Keratinocyte (primary cell): ENCODE results near the gene PLXDC2. TPM values are rescaled to one million over a fixed set of nuclear protein-coding genes. Genes with fewer than 3 reads are reported as not detected.

Experiments
- DNase-seq: peaks from one replicate; pipeline ENCODE4 v3.0.0-alpha.2; 2011; ENCODE audit warnings: low read depth, missing footprints, low spot score
- FAIRE-seq: peaks from 2 replicates; lab custom pipeline; 2011; peaks lifted over from hg19 to GRCh38; lab: Jason Lieb, UNC
- H2AFZ ChIP-seq: 2 replicates; pipeline ENCODE4 v1.6.0; 2012; ENCODE audit warnings: low read length, control low read depth, inconsistent platforms; ENCODE audit not compliant: control insufficient read depth
- H3K27ac ChIP-seq: 2 replicates; pipeline ENCODE4 v1.5.1; 2011; ENCODE audit warnings: low read length; ENCODE audit not compliant: control insufficient read depth, insufficient read depth
- H3K27me3 ChIP-seq: 3 replicates; pipeline ENCODE4 v1.6.0; 2011; ENCODE audit warnings: low read length; ENCODE audit not compliant: control insufficient read depth, insufficient read depth; ENCODE audit errors: extremely low read depth
- H3K36me3 ChIP-seq, 2 experiments: 2 replicates in 1 of 2; 3 replicates in 1 of 2; pipeline ENCODE4 v1.5.1; 2011; ENCODE audit warnings: low read length in 2 of 2, mild to moderate bottlenecking in 1 of 2; ENCODE audit not compliant: control insufficient read depth in 2 of 2, insufficient read depth in 2 of 2; ENCODE audit errors: extremely low read depth in 1 of 2
- H3K4me1 ChIP-seq: 3 replicates; pipeline ENCODE4 v1.5.1; 2011; ENCODE audit warnings: low read length; ENCODE audit not compliant: control insufficient read depth, insufficient read depth; ENCODE audit errors: extremely low read depth
- H3K4me2 ChIP-seq: 3 replicates; pipeline ENCODE4 v1.6.0; 2011; ENCODE audit warnings: low read depth, low read length; ENCODE audit not compliant: control insufficient read depth, insufficient read depth; ENCODE audit errors: extremely low read depth
- H3K4me3 ChIP-seq, 3 experiments: fragments of 200-600 bp in 1 of 3; sonication (generic) in 1 of 3; 2 replicates in 2 of 3; 3 replicates in 1 of 3; pipeline ENCODE4 v1.5.1; 2011 to 2016; ENCODE audit warnings: low read length in 3 of 3, mild to moderate bottlenecking in 3 of 3, control low read depth in 2 of 3, inconsistent platforms in 1 of 3, low read depth in 1 of 3, mixed read lengths in 1 of 3, mixed run types in 1 of 3, moderate library complexity in 1 of 3; ENCODE audit not compliant: control insufficient read depth in 2 of 3, insufficient read depth in 2 of 3; ENCODE audit errors: extremely low read depth in 1 of 3
- H3K79me2 ChIP-seq: 2 replicates; pipeline ENCODE4 v1.6.0; 2012; ENCODE audit warnings: low read length; ENCODE audit not compliant: control insufficient read depth, insufficient read depth
- H3K9ac ChIP-seq: 3 replicates; pipeline ENCODE4 v1.6.0; 2011; ENCODE audit warnings: low read length; ENCODE audit not compliant: control insufficient read depth, insufficient read depth; ENCODE audit errors: extremely low read depth
- H3K9me1 ChIP-seq: 3 replicates; pipeline ENCODE4 v1.6.0; 2011; ENCODE audit warnings: low read length; ENCODE audit not compliant: control insufficient read depth, insufficient read depth; ENCODE audit errors: extremely low read depth
- H3K9me3 ChIP-seq: 2 replicates; pipeline ENCODE4 v1.5.1; 2012; ENCODE audit warnings: low read depth, low read length; ENCODE audit not compliant: control insufficient read depth
- H4K20me1 ChIP-seq: 3 replicates; pipeline ENCODE4 v1.6.0; 2011; ENCODE audit warnings: low read length; ENCODE audit not compliant: control insufficient read depth, insufficient read depth; ENCODE audit errors: extremely low read depth
- EZH2 ChIP-seq: IDR thresholded peaks from one replicate; pipeline ENCODE4 v1.6.1; 2012; ENCODE audit warnings: inconsistent platforms, mild to moderate bottlenecking, low read length, moderate library complexity
- dilution Hi-C: fragments of 300-500 bp; cut with MboI; formaldehyde crosslinking; loops from one replicate; pipeline ENCODE4 v1.7.0; 2020; ENCODE audit warnings: low sequenced_read_pairs; ENCODE audit not compliant: extremely low pct_ligation_motif_present
- polyA plus RNA-seq, 5 experiments: library from polyadenylated mRNA; depleted of rRNA in 3 of 5; stranded (reverse) in 3 of 5; stranded (forward) in 1 of 5; unstranded in 1 of 5; fragments of >200 nt; gene quantifications; 1 replicate in 1 of 5; 2 replicates in 3 of 5; 3 replicates in 1 of 5; pipeline versions ENCODE4 v1.2.1 to v1.2.3, GENCODE V29; 2011 to 2012; ENCODE audit warnings: missing spikeins in 2 of 5, low read depth in 1 of 5, low replicate concordance in 1 of 5
- TF ChIP-seq, protein P1 (sequence below), 3 experiments: IDR thresholded peaks in 1 of 3; conservative IDR thresholded peaks in 1 of 3; optimal IDR thresholded peaks in 1 of 3; 2 replicates in 2 of 3; 3 replicates in 1 of 3; pipeline versions ENCODE3 to v1.5.1; 2011; ENCODE audit warnings: low read length in 3 of 3, mild to moderate bottlenecking in 3 of 3, moderate library complexity in 2 of 3, control low read depth in 1 of 3, inconsistent platforms in 1 of 3; ENCODE audit not compliant: insufficient read depth in 2 of 3; ENCODE audit errors: extremely low read depth in 1 of 3

Gene PLXDC2
- polyA plus RNA-seq, 1 donor (not counting 4 experiments of a cell fraction or from before 2014, with no cell fraction given): 12.9 TPM

DNA sequence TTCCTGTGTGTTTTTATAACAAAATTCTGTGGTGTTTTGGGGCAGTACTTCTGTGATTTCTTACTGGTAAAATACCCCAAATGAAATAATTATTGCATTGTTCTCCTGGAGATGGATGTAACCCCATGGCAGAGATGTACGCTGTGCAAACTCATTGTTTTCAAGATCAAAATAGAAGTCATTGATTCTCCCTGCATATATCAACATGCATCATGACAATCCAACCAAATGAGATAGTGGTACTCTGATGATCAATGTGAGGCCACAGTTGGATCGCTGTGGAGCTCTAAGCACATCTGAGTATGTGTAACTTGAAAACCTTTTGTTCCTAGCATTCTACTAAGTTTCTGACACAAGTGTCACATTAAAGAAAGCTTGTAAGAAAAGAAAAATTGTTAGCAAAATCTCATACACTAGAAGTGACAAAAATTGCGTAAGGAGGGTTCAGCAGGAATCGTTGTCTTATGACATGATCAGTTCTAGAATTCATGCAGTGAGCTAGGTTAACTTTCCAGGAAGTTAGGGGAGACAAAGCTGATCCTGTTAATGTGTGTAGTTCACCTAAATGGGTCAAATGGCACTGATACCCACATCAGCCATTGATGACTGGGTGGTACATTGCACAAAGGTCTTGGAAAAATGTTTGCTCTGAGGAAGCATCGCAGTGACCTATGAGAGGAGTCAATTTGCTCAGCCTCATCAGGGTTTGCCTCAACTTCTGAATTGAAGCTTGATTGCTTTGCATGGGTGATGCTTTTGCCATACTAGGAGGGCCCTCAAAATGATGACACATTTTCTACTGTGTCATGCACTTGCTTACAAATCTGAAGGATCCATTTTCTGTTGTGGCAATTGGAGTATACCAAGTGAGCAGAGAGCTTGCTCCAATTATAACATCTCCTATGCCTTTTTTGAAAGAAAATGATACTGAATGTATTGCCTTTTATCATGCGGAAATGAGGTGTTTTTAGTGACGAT is 145.1 kb downstream of the PLXDC2 start:
- H2AFZ ChIP-seq: no peak overlapping the region
- H4K20me1 ChIP-seq: no peaks in the 10 kb centered on the region
- no peak overlapping the region for H3K9ac ChIP-seq
- dilution Hi-C loops: no loop called here
- no peaks in the 10 kb centered on the region for H3K27me3 ChIP-seq
- H3K9me1 ChIP-seq: no peaks in the 10 kb centered on the region
- H3K4me2 ChIP-seq: no peak overlapping the region
- H3K27ac ChIP-seq: no peak overlapping the region
- no peak for DNase-seq
- no peaks in the 10 kb centered on the region for H3K9me3 ChIP-seq
- H3K79me2 ChIP-seq: no peaks in the 10 kb centered on the region
- TF ChIP-seq EZH2: no peak
- TF ChIP-seq, protein P1, sequence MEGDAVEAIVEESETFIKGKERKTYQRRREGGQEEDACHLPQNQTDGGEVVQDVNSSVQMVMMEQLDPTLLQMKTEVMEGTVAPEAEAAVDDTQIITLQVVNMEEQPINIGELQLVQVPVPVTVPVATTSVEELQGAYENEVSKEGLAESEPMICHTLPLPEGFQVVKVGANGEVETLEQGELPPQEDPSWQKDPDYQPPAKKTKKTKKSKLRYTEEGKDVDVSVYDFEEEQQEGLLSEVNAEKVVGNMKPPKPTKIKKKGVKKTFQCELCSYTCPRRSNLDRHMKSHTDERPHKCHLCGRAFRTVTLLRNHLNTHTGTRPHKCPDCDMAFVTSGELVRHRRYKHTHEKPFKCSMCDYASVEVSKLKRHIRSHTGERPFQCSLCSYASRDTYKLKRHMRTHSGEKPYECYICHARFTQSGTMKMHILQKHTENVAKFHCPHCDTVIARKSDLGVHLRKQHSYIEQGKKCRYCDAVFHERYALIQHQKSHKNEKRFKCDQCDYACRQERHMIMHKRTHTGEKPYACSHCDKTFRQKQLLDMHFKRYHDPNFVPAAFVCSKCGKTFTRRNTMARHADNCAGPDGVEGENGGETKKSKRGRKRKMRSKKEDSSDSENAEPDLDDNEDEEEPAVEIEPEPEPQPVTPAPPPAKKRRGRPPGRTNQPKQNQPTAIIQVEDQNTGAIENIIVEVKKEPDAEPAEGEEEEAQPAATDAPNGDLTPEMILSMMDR (optimal IDR thresholded peaks at IDR 0.05 in 1 of 3, IDR thresholded peaks at IDR 0.05 in 1 of 3, conservative IDR thresholded peaks at IDR 0.05 in 1 of 3; ENCODE audit: extremely low read depth in 1 of 3, insufficient read depth in 2 of 3, low read length in 3 of 3): no peak
- H3K4me3 ChIP-seq: no peak overlapping the region
- no peaks in the 10 kb centered on the region for H3K36me3 ChIP-seq
- H3K4me1 ChIP-seq: no peaks in the 10 kb centered on the region
- FAIRE-seq: peak; percentile 51

DNA sequence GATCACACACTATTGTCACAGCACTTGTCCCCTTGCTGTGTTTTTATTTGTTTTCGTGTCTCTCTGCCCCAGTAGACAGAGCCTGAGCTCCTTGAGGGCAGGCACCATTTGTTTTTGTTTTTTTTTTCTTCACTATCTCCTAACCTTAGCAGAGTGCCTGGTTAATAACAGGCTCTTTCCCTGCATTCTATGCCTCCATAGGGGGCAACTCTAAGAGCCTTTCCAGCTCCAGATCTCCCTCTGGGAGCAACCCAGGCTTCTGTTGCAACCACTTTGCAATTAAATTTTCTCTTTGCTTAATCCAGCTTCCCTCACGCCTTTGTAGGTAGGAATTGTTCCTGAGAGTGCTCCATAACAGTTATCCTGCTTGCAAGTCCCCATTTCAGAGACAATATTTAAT is 148.4 kb downstream of the PLXDC2 start:
- DNase-seq: no peak
- Histone ChIP-seq H2AFZ (no peak overlapping the region), H3K4me2 (no peak overlapping the region), H3K27me3 (no peaks in the 10 kb centered on the region), H3K4me3 (no peak overlapping the region), H3K27ac (no peak overlapping the region), H3K79me2 (no peaks in the 10 kb centered on the region), H3K4me1 (no peaks in the 10 kb centered on the region), H3K9me3 (no peaks in the 10 kb centered on the region), H3K9ac (no peak overlapping the region), H3K9me1 (no peaks in the 10 kb centered on the region), H3K36me3 (no peaks in the 10 kb centered on the region), H4K20me1 (no peaks in the 10 kb centered on the region)
- dilution Hi-C loops: no loop called here
- FAIRE-seq: no peak
- TF ChIP-seq EZH2: no peak
- TF ChIP-seq, protein P1 (optimal IDR thresholded peaks at IDR 0.05 in 1 of 3, IDR thresholded peaks at IDR 0.05 in 1 of 3, conservative IDR thresholded peaks at IDR 0.05 in 1 of 3; ENCODE audit: extremely low read depth in 1 of 3, insufficient read depth in 2 of 3, low read length in 3 of 3): no peak
